HepG2 (cell line): ENCODE measurements around the gene C16orf90. TPM values are rescaled to one million over a fixed set of nuclear protein-coding genes. Genes with fewer than 3 reads are reported as not detected.
A peak's percentile ranks its signal among the peaks of the same experiment; 100 is the strongest.

Experiments used
- AFF4 ChIP-seq: sonication (generic); formaldehyde crosslinking; IDR thresholded peaks from 2 replicates; pipeline ENCODE4 v1.4.0; 2020; ENCODE audit warnings: missing genetic modification reagents
- ATRX ChIP-seq: sonication (generic); formaldehyde crosslinking; IDR thresholded peaks from 2 replicates; pipeline ENCODE4 v1.4.0; 2020; ENCODE audit warnings: missing genetic modification reagents, borderline replicate concordance
- DR1 ChIP-seq: sonication (generic); formaldehyde crosslinking; IDR thresholded peaks from 2 replicates; pipeline ENCODE4 v1.8.0; 2021; ENCODE audit warnings: mild to moderate bottlenecking, missing genetic modification reagents, inconsistent platforms
- FOSL2 ChIP-seq: sonication (generic); formaldehyde crosslinking; IDR thresholded peaks from 2 replicates; pipeline ENCODE4 v1.4.0; 2020; ENCODE audit warnings: missing genetic modification reagents
- KLF13 ChIP-seq: sonication (generic); formaldehyde crosslinking; IDR thresholded peaks from 2 replicates; pipeline ENCODE4 v1.4.0; 2020; ENCODE audit warnings: mild to moderate bottlenecking, missing genetic modification reagents
- PAWR ChIP-seq: sonication (generic); formaldehyde crosslinking; IDR thresholded peaks from 2 replicates; pipeline ENCODE4 v1.4.0; 2020; ENCODE audit warnings: missing genetic modification reagents, mild to moderate bottlenecking, borderline replicate concordance
- PBX3 ChIP-seq: sonication (generic); formaldehyde crosslinking; IDR thresholded peaks from 2 replicates; pipeline ENCODE4 v1.8.1; 2023; ENCODE audit warnings: missing genetic modification reagents, inconsistent platforms, borderline replicate concordance
- ZMAT5 ChIP-seq: sonication (generic); formaldehyde crosslinking; IDR thresholded peaks from 2 replicates; pipeline ENCODE4 v1.5.0; 2020; ENCODE audit warnings: mild to moderate bottlenecking, low read depth, missing genetic modification reagents, borderline replicate concordance
- ZNF609 ChIP-seq: sonication (generic); formaldehyde crosslinking; IDR thresholded peaks from 2 replicates; pipeline ENCODE4 v1.4.0; 2020; ENCODE audit warnings: mild to moderate bottlenecking, missing genetic modification reagents, borderline replicate concordance
- ZNF615 ChIP-seq: sonication (generic); formaldehyde crosslinking; IDR thresholded peaks from 2 replicates; pipeline ENCODE4 v1.5.0; 2020; ENCODE audit warnings: mild to moderate bottlenecking, missing genetic modification reagents, borderline replicate concordance
- ZNF629 ChIP-seq: sonication (generic); formaldehyde crosslinking; conservative IDR thresholded peaks from 2 replicates; pipeline ENCODE4 v1.5.0; 2020; ENCODE audit warnings: missing genetic modification reagents
- ZNF710 ChIP-seq: sonication (generic); formaldehyde crosslinking; IDR thresholded peaks from 2 replicates; pipeline ENCODE4 v1.5.0; 2020; ENCODE audit warnings: mild to moderate bottlenecking, missing genetic modification reagents, borderline replicate concordance
- polyA plus RNA-seq, 8 experiments: library from polyadenylated mRNA; depleted of rRNA in 3 of 8; stranded (reverse) in 7 of 8; unstranded in 1 of 8; fragments of >200 nt; fragmentation: Illumina TruSeq in 4 of 8; extraction: Trizol in 4 of 8; gene quantifications; 2 replicates each; pipeline versions ENCODE4 v1.2.1 to v1.2.3, GENCODE V29; 2011 to 2016; ENCODE audit warnings: low read depth in 4 of 8, missing spikeins in 1 of 8, mixed read lengths in 1 of 8; ENCODE audit not compliant: insufficient read depth in 1 of 8
- total RNA-seq, 5 experiments: library from RNA; depleted of rRNA; stranded (reverse); fragments of >200 nt; fragmentation: Illumina TruSeq; extraction: Trizol; gene quantifications; 2 replicates each; pipeline ENCODE4 v1.2.3, GENCODE V29; 2016; ENCODE audit warnings: low read depth in 1 of 5

Gene C16orf90
- total and polyA plus RNA-seq, 2 of the 13 experiments (the other 11 are each of a cell fraction or from before 2014, with no cell fraction given): not detected

- TF ChIP-seq ZNF615 (CRISPR knock-in tag): no peak
- peak; percentile 21; the same call in 1 of the 2 replicates for TF ChIP-seq FOSL2
- 0 out of 2 replicates have a peak, but pooled peaks have one; percentile 44 for TF ChIP-seq KLF13 (CRISPR knock-in tag)
- TF ChIP-seq PBX3 (CRISPR knock-in tag): no peak
- TF ChIP-seq ZNF629 (CRISPR knock-in tag): no peak
- no peak for TF ChIP-seq ATRX (CRISPR knock-in tag)
- TF ChIP-seq AFF4 (CRISPR knock-in tag): no peak
- TF ChIP-seq ZMAT5 (CRISPR knock-in tag): no peak
- TF ChIP-seq PAWR (CRISPR knock-in tag): no peak
- peak; percentile 43 for TF ChIP-seq DR1 (CRISPR knock-in tag)
- peak; percentile 47 for TF ChIP-seq ZNF710 (CRISPR knock-in tag)
- peak; percentile 34; the same call in 1 of the 2 replicates for TF ChIP-seq ZNF609 (CRISPR knock-in tag)
Measured at GRCh38 chr16:3457434-3458252, 37.6 kb downstream of the C16orf90 start (continued).
